Gastroesophageal sphincter (tissue), 4 donors: ENCODE data around the gene TMPRSS3. TPM values are rescaled to one million over a fixed set of nuclear protein-coding genes. Genes with fewer than 3 reads are reported as not detected.

Experiments
- ATAC-seq: fragments of 150-250 bp; one replicate; pipeline ENCODE4 v1.9.1; 2016; ENCODE audit warnings: mild to moderate bottlenecking, moderate library complexity
- H3K27ac ChIP-seq, 4 donors: fragments of 200-600 bp; sonication (generic) in 3 of 4; 1 replicate in 3 of 4; 2 replicates in 1 of 4; pipeline ENCODE4 v1.5.1; 2016 to 2019
- H3K27me3 ChIP-seq: fragments of 200-600 bp; sonication (generic); one replicate; pipeline ENCODE4 v1.5.1; 2019
- H3K36me3 ChIP-seq, 2 donors: fragments of 200-600 bp; sonication (generic); one replicate each; pipeline ENCODE4 v1.5.1; 2019; ENCODE audit warnings: control low read depth in 1 of 2
- H3K4me1 ChIP-seq, 3 donors: fragments of 200-600 bp; sonication (generic); 1 replicate in 2 of 3; 2 replicates in 1 of 3; pipeline ENCODE4 v1.5.1; 2016 to 2019; ENCODE audit warnings: control low read depth in 2 of 3
- H3K4me3 ChIP-seq, 2 donors: fragments of 200-600 bp; sonication (generic); one replicate each; pipeline ENCODE4 v1.5.1; 2019; ENCODE audit warnings: mild to moderate bottlenecking in 1 of 2, moderate library complexity in 1 of 2
- H3K9me3 ChIP-seq, 3 donors: fragments of 200-600 bp; sonication (generic); one replicate each; pipeline ENCODE4 v1.5.1; 2017 to 2019; ENCODE audit warnings: control low read depth in 2 of 3
- CTCF ChIP-seq, 4 experiments: fragments of 200-600 bp in 2 of 4; fragments of 450-650 bp in 2 of 4; sonication (generic) in 1 of 4; IDR thresholded peaks; one replicate each; pipeline ENCODE4 v1.5.1; 2017 to 2019; ENCODE audit warnings: antibody characterized with exemption in 4 of 4, mild to moderate bottlenecking in 2 of 4, moderate library complexity in 2 of 4
- EP300 ChIP-seq: sonication (generic); formaldehyde crosslinking; IDR thresholded peaks from one replicate; pipeline ENCODE4 v1.6.1; 2017; ENCODE audit warnings: antibody characterized with exemption, mild to moderate bottlenecking
- POLR2A ChIP-seq, 2 donors: fragments of 450-650 bp; IDR thresholded peaks; one replicate each; pipeline ENCODE4 v1.6.1; 2017; ENCODE audit warnings: antibody characterized with exemption in 2 of 2, mild to moderate bottlenecking in 2 of 2, moderate library complexity in 1 of 2
- POLR2AphosphoS5 ChIP-seq: sonication (generic); formaldehyde crosslinking; IDR thresholded peaks from one replicate; pipeline ENCODE4 v1.6.1; 2017; ENCODE audit warnings: antibody characterized with exemption
- WGBS, 2 donors: methylation state at CpG; one replicate each; pipeline ENCODE4 v1.1.5; 2018; ENCODE audit warnings: low coverage in 1 of 2; 5-methylcytosine and 5-hydroxymethylcytosine counted together
- total RNA-seq, 4 donors: library from RNA; depleted of rRNA; stranded (reverse); fragments of >200 nt; gene quantifications; one replicate each; pipeline ENCODE4 v1.1.0, GENCODE V29; 2016

Gene TMPRSS3
- total RNA-seq, 4 donors from 2014 or later: 0.52 TPM; not detected in 3

DNA sequence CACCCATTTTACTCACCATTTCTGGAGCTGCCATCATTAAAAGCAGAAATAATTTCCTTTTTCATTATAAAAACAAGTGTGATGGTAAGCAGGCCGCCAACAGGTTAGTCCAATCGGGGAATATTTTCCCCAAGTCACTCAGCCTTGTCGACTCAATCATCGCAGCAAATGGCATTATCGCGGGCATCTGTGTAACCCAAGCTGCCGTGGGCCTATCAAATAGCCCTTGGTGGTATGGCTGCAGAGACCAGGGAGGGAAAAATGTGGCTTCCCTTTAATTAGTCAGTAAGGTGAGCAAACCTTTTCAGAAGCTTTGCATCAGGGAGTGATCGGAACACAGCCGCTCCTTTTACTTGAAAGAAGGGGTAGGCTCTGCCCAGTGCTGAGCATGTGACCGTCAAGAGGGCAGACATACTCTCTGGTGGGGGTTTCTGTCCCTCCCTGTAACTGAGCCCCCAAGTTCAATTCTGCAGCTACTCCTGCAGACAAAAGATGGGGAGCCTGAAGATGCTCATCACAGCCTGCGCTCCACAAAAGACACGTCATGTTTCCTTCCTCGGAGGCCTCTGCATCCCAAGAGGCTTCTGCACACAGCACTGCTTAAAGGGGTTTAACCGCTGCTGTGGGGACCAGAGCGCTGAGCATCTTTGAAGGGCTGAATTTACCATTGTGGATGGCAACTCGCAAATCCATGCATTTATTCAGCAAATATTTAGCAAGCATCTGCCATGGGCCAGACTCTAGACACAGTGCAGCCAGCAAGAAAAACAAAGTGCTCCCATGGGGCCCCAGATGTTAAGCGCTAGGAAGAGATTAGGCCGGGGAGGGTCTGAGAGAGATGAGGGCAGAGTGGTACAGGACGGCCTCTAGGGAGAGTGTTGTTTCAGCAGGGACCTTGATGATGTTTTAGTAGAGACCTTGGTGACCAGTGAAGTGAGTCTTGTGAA, 1.2 kb upstream of the TMPRSS3 start:
- Histone ChIP-seq H3K9me3 (peaks cover 0 to 9% (median 0%) of the 10 kb centered on the region in 3 donors), H3K36me3 (no peaks in the 10 kb centered on the region), H3K4me3 (no peak overlapping the region), H3K27ac (no peak overlapping the region), H3K27me3 (peaks cover 29% of the 10 kb centered on the region), H3K4me1 (no peaks in the 10 kb centered on the region)
- no peak for ATAC-seq
- TF ChIP-seq CTCF (IDR thresholded peaks at IDR 0.05) (no peak), EP300 (no peak), POLR2AphosphoS5 (no peak), POLR2A (IDR thresholded peaks at IDR 0.05) (no peak)
- WGBS, 2 donors: 74 to 86% methylated on average over 8 to 9 of the region's 19 CpGs

DNA sequence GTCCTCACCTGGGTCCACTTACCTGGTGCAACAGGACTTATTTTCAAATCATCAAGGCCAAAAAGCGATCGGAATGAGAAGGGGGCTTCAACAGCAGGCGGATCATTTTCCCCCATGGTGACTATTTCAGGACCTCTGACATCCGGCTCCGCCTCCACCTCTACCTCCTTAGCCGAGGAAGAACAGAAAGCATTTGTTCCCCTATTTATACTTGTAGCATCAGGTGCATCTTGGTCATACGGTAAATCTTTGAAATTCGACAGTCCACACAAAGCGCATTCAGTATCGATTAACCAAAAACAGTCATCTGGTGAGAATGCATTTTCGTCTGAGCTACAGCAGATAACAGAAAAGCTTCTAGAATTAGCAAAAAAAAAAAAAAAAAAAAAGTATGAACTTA, 550 bp downstream of the TMPRSS3 start:
- Histone ChIP-seq H3K27ac (no peak overlapping the region), H3K4me1 (no peaks in the 10 kb centered on the region), H3K4me3 (no peak overlapping the region), H3K27me3 (peaks cover 41% of the 10 kb centered on the region), H3K36me3 (no peaks in the 10 kb centered on the region), H3K9me3 (no peaks in the 10 kb centered on the region)
- no peak for ATAC-seq
- WGBS, 2 donors: 88% methylated on average over 9 to 11 of the region's 11 CpGs
- TF ChIP-seq EP300: no peak
- TF ChIP-seq CTCF (IDR thresholded peaks at IDR 0.05): no peak
- no peak for TF ChIP-seq POLR2A (IDR thresholded peaks at IDR 0.05)
- no peak for TF ChIP-seq POLR2AphosphoS5

GRCh38 chr21:42393443-42393950, 2.4 kb downstream of the TMPRSS3 start:
- H3K4me1 ChIP-seq: no peaks in the 10 kb centered on the region
- no peaks in the 10 kb centered on the region for H3K9me3 ChIP-seq
- WGBS, 2 donors: 48 to 63% methylated on average over 6 to 8 of the region's 8 CpGs
- H3K36me3 ChIP-seq: no peaks in the 10 kb centered on the region
- ATAC-seq: no peak
- H3K4me3 ChIP-seq: no peak overlapping the region
- H3K27ac ChIP-seq: no peak overlapping the region
- no peak for TF ChIP-seq POLR2A (IDR thresholded peaks at IDR 0.05)
- TF ChIP-seq EP300: no peak
- TF ChIP-seq POLR2AphosphoS5: no peak
- TF ChIP-seq CTCF (IDR thresholded peaks at IDR 0.05): no peak
- H3K27me3 ChIP-seq: peaks cover 55% of the 10 kb centered on the region

DNA sequence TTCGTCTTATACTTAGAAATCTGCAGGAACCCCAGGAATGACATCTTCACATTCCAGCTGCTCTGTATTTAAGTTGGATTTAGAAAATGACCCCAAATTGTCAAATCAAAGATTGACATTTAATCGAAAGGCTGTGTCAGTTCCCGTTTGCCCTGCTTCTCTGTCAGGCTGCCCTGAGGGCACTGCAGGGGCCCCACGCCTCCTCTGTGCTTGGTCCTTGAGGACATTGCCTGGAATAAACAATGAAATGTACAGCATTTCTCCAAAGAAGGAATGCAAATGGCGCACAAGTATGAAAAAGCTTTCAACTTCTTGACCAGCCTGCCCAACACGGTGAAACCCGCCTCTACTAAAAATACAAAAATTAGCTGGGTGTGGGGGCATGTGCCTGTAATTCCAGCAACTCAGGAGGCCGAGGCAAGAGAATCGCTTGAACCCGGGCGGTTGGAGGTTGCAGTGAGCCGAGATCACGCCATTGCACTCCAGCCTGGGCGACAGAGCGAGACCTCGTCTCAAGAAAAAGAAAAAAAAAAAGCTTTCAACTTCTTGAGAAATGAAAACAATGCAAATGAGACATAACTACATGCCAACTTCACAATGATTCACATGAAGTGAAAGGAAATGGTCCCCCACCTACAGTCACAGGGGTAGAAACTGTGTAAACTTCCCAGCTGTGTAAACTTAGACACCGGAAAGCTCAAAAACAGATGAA, 3.0 kb downstream of the TMPRSS3 start:
- H3K27me3 ChIP-seq: peaks cover 61% of the 10 kb centered on the region
- no peak overlapping the region for H3K27ac ChIP-seq
- ATAC-seq: no peak
- H3K36me3 ChIP-seq: no peaks in the 10 kb centered on the region
- no peak for TF ChIP-seq CTCF (IDR thresholded peaks at IDR 0.05)
- no peaks in the 10 kb centered on the region for H3K9me3 ChIP-seq
- H3K4me1 ChIP-seq: no peaks in the 10 kb centered on the region
- no peak overlapping the region for H3K4me3 ChIP-seq
- 74% methylated on average over 13 to 17 of the region's 17 CpGs for WGBS, 2 donors
